ENCODE data around the gene KCNN4. TPM values are rescaled to one million over a fixed set of nuclear protein-coding genes. Genes with fewer than 3 reads are reported as not detected.

The KCNN4 gene
- total and polyA plus RNA-seq, 2 donors (not counting 1 experiment from before 2014, with no cell fraction given) = 107 to 267 TPM

DNA sequence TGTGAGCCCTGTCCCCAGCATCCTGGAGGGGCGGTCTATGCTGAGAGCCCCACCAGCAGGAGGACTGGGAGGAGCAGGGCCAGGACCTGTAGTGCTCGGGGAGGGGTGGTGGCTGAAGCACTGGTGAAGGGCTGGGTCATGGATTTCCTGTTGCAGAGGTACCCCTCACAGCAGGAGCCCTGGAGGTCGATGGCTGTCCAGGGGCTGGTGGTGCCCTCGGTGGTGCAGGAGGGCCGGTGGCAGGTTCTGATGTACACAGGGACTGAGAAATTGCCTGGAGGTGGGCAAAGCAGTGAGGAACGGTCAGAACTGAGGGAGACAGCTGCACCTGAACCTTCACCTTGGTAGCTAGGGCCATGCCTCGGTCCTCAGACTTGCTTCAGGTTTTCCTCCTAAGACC is 16.8 kb upstream of the KCNN4 start:
- no peak overlapping the region for H3K27ac Mint-ChIP-seq
- intact Hi-C loops (cut with micrococcal nuclease) = no loop called here
- ChIA-PET CTCF (interaction anchor here (0.6 to 1.5 kb wide), 3 partner anchors 13 to 997 kb away, joined by 3 to 4 read pairs (median 4); no protein-coding TSS in a partner anchor), POLR2A (no interaction called here)
- peak overlapping the region; percentile 52 for H3K4me3 Mint-ChIP-seq
- peaks cover 10% of the 10 kb centered on the region for H3K4me1 Mint-ChIP-seq
- ATAC-seq (ENCODE audit: low read depth) (no peak), DNase-seq (no peak)
- H3K27me3 Mint-ChIP-seq = peaks cover 35% of the 10 kb centered on the region
- Histone ChIP-seq H3K36me3 (replicated peaks in 1 of 2; ENCODE audit: control extremely low read depth in 1 of 2, control insufficient read depth in 1 of 2, extremely low read depth in 1 of 2, insufficient read depth in 2 of 2, low read length in 1 of 2) (no peaks in the 10 kb centered on the region), H3K4me3 (ENCODE audit: control extremely low read depth in 1 of 5, extremely low read depth in 1 of 5, insufficient read depth in 1 of 5, low read depth in 2 of 5, low read length in 4 of 5) (no peak overlapping the region), H3K27ac (ENCODE audit: low read length in 2 of 2) (no peak overlapping the region), H3K4me1 (ENCODE audit: control insufficient read depth in 2 of 2, insufficient read depth in 2 of 2, low read length in 2 of 2) (peaks cover 11 to 12% of the 10 kb centered on the region in 2 donors), H3K27me3 (replicated peaks in 1 of 4; ENCODE audit: control extremely low read depth in 1 of 4, control insufficient read depth in 3 of 4, insufficient read depth in 4 of 4, low read length in 3 of 4) (peaks cover 0 to 56% (median 16%) of the 10 kb centered on the region in 4 experiments), H3K4me2 (replicated peaks; ENCODE audit: low read depth, low read length, poor library complexity, severe bottlenecking) (no peak overlapping the region), H3K9me3 (ENCODE audit: control extremely low read depth in 1 of 3, control insufficient read depth in 2 of 3, insufficient read depth in 1 of 3, low read length in 2 of 3) (peaks cover 2 to 32% (median 5%) of the 10 kb centered on the region in 3 donors), H3K79me2 (ENCODE audit: control insufficient read depth, insufficient read depth, low read length) (no peaks in the 10 kb centered on the region), H4K20me1 (ENCODE audit: control insufficient read depth, insufficient read depth, low read length, poor library complexity, severe bottlenecking) (no peaks in the 10 kb centered on the region), H2AFZ (ENCODE audit: insufficient read depth, low read depth, low read length, poor library complexity, severe bottlenecking) (no peak overlapping the region), H3K9ac (ENCODE audit: low read length) (no peak overlapping the region)
- WGBS (ENCODE audit: insufficient coverage) = 95% methylated on average over 7 of the region's 7 CpGs
- TF ChIP-seq EZH2 (IDR thresholded peaks at IDR 0.05; ENCODE audit: borderline replicate concordance, insufficient read depth, low read depth, low read length, poor library complexity, severe bottlenecking) (no peak), CTCF (IDR thresholded peaks at IDR 0.05) (no peak)
- H3K9me3 Mint-ChIP-seq (ENCODE audit: insufficient read depth) = no peaks in the 10 kb centered on the region

DNA sequence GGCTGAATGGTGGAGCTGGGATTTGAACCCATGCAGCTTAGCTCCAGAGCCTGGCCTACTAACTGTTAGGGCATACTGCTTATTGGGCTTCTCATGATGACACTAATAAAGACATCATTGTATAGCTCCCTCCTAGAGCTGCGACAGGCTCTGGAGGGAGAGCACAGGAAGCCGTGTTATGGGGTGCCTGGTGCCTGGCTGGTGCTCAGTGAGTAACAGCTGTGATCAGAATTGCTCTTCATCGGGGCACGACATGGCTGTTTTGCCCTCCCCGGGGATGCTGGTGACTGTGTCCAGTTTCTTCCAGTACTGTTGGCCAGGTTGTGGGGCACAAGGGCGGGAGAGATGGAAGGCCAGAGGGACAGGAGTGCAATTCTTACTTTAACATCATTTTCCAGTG is 16.3 kb upstream of the KCNN4 start:
- no peaks in the 10 kb centered on the region for H4K20me1 ChIP-seq (ENCODE audit: control insufficient read depth, insufficient read depth, low read length, poor library complexity, severe bottlenecking)
- Mint-ChIP-seq H3K4me3 (peak overlapping the region; percentile 52), H3K27me3 (peaks cover 35% of the 10 kb centered on the region), H3K4me1 (peaks cover 10% of the 10 kb centered on the region), H3K27ac (no peak overlapping the region), H3K9me3 (ENCODE audit: insufficient read depth) (no peaks in the 10 kb centered on the region)
- H3K9me3 ChIP-seq (ENCODE audit: control extremely low read depth in 1 of 3, control insufficient read depth in 2 of 3, insufficient read depth in 1 of 3, low read length in 2 of 3) = peaks cover 2 to 32% (median 5%) of the 10 kb centered on the region in 3 donors
- no peaks in the 10 kb centered on the region for H3K36me3 ChIP-seq (replicated peaks in 1 of 2; ENCODE audit: control extremely low read depth in 1 of 2, control insufficient read depth in 1 of 2, extremely low read depth in 1 of 2, insufficient read depth in 2 of 2, low read length in 1 of 2)
- POLR2A ChIA-PET = no interaction called here
- no peak overlapping the region for H2AFZ ChIP-seq (ENCODE audit: insufficient read depth, low read depth, low read length, poor library complexity, severe bottlenecking)
- no peak overlapping the region for H3K9ac ChIP-seq (ENCODE audit: low read length)
- no peak for TF ChIP-seq CTCF (IDR thresholded peaks at IDR 0.05)
- TF ChIP-seq EZH2 (IDR thresholded peaks at IDR 0.05; ENCODE audit: borderline replicate concordance, insufficient read depth, low read depth, low read length, poor library complexity, severe bottlenecking) = no peak
- H3K4me1 ChIP-seq (ENCODE audit: control insufficient read depth in 2 of 2, insufficient read depth in 2 of 2, low read length in 2 of 2) = peaks cover 11 to 12% of the 10 kb centered on the region in 2 donors
- H3K4me2 ChIP-seq (replicated peaks; ENCODE audit: low read depth, low read length, poor library complexity, severe bottlenecking) = no peak overlapping the region
- ATAC-seq (ENCODE audit: low read depth) (no peak), DNase-seq (no peak)
- CTCF ChIA-PET = interaction anchor here (0.6 to 1.5 kb wide), 6 partner anchors 9 to 997 kb away, joined by 3 to 4 read pairs (median 3); no protein-coding TSS in a partner anchor
- H3K27ac ChIP-seq (ENCODE audit: low read length in 2 of 2) = no peak overlapping the region
- 54% methylated on average over 3 of the region's 6 CpGs for WGBS (ENCODE audit: insufficient coverage)
- intact Hi-C loops (cut with micrococcal nuclease) = no loop called here
- no peaks in the 10 kb centered on the region for H3K79me2 ChIP-seq (ENCODE audit: control insufficient read depth, insufficient read depth, low read length)
- H3K27me3 ChIP-seq (replicated peaks in 1 of 4; ENCODE audit: control extremely low read depth in 1 of 4, control insufficient read depth in 3 of 4, insufficient read depth in 4 of 4, low read length in 3 of 4) = peaks cover 0 to 56% (median 16%) of the 10 kb centered on the region in 4 experiments
- no peak overlapping the region for H3K4me3 ChIP-seq (ENCODE audit: control extremely low read depth in 1 of 5, extremely low read depth in 1 of 5, insufficient read depth in 1 of 5, low read depth in 2 of 5, low read length in 4 of 5)

Measured in B cell (primary cell).